Endometrial microvascular endothelial cells (primary cell): ENCODE data around the gene GALT. TPM values are rescaled to one million over a fixed set of nuclear protein-coding genes. Genes with fewer than 3 reads are reported as not detected.
"Not testable (repeated sequence)": the region's sequence is repeated elsewhere in the genome, so short reads cannot be mapped to it uniquely, and the experiment has no call there.

Experiments
- in situ Hi-C: cut with HindIII; loops from 2 replicates; pipeline ENCODE4 v1.10.0; 2017; ENCODE audit warnings: low sequenced_read_pairs, low pct_unique_long_range_greater_than_20kb; ENCODE audit errors: inconsistent ontology term
- total RNA-seq: library from RNA; depleted of rRNA; stranded (reverse); fragments of >200 nt; gene quantifications from one replicate; pipeline ENCODE4 v1.2.3, GENCODE V29; 2015; ENCODE audit errors: inconsistent ontology term

GALT gene
- total RNA-seq, 1 donor from 2014 or later, result 20.5 TPM

DNA sequence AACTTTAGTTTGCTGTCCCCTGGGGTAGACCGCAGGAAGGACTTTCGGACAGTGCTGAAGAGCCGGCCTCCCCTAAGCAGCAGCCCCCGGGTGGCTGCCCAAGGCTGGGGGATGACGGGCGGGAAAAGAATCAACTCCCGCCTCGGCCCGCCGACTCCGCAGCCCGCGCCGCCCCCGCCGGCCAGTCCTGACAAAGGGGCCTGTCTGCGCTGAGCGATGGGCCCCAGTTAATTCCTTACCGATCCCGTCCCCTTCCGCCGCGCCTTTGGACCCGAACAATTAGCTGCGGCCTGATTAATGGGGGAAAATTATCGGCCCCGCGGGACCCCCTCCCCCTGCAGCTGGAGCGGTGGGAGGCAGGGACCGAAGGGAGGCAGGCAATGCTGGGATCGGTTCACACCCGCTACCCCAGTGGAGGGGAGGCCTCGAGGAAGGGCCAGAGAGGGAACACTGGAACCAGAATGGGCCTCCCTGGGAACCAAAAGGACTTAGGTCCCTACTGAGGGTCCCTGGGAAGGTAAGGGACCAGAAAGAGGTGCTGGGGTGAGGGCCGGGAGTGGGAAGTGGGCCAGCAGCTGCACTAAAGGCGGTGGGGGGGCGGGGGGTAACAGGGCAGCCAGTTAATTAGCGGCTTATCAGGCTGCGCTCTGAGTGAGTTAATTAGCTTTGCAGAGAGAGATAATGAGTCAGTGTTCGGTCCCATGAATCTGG lies 21.8 kb upstream of the GALT start:
- in situ Hi-C loops, result no loop called here

DNA sequence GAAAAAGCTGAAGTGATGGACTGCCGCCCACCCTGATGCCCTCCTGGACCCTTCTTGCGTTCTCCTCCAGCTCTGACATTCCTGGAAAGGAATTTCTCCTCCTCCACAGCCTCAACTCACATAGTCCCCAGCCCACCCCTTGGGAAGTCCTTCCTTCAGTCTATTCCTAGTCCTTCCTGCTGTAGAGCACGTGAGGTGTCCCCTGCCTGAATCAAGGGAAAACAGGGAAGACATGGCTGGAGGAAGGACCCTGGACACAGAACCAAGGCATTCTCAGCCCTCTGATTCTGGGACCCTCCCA lies 21.3 kb upstream of the GALT start:
- in situ Hi-C loops, result no loop called here

DNA sequence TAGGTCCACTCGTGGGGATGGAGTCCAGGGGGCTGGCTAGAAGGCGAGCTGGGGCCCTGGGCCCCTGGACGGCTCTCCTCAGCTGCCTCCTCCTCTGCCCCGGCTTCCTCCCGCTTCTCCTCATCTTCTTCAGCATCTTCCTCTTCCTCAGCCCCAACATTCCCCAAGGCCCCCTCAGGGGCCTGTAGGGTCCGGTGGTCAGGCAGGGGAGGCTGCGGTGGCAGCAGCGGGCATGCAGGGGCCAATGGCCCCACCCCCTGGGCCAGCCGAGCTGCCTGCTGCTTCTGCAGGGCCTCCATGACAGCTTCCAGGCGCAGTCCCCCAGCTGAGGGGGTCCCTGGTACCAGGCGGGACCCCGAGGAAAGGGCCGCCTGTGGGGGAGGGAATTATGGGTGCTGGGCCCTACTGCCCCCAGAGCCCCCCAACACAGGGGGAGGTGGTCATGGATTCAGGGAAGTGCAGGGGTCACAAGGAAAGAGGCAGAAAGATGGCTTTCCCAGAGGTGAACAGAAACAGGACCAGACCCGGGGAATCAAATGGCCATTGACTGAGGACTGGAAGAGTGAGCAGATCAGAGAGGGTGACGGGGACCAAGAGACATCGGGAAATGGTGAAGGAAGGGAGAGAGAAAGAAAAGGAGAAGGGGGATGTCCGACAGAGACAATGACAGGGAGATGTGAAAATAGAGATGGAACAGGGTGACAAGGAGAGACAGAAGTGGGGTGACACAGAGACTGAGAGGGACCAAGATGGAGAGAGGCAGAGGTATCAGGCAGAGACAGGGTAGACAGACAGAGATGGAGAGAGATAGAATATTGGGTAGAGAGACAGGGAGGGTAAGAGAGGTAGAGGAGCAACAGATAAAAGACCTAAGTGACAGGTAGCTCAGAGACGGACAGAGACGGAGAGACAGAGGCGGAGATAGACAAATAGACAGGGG lies 18.5 kb upstream of the GALT start:
- in situ Hi-C loops, result no loop called here

GRCh38 chr9:34628656-34629490 lies 17.6 kb upstream of the GALT start, which contains the start of gene ARID3C:
Gene ARID3C, minus strand, starts transcription at chr9:34629066. Its CDS starts 1,052 bp downstream, at chr9:34628014.
- in situ Hi-C loops, result no loop called here

- in situ Hi-C loops, result no loop called here
Observed at GRCh38 chr9:34629491-34629808, 17.0 kb upstream of the GALT start.

DNA sequence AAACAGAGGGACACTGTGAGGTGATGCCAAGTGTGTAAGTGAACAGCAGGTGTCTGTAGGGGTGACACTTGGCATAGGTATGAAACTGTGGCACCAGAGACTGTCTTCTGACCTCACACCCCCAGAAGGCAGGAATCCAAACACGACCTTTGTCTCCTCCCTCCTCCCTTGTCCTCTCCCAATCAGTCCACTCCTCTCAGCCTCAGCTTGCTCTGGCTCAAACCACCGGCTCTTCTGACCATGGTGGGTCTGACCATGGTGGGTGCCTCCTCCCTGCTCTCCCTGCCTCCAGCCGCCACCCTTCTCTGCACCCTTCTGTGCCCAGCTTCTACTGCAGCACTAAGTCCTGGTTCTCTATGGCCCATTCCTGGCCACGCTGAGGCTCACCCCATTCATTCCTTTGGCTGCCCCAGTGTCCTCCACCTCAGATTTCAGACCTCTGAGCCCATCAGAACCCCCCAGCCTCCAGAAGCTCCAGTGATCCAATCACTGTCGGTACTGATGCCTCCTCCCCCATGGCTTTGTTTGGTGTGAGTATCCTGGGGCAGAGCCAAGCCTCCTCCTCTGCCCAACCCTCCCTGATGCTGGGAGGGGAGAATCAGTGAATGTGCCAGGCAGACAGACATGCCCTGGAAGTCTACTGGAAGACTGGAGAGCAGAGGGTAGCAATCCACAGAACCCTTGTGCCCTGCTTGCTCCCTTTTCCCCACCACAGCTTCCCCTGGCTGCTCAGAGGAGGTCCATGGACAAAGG lies 15.9 kb upstream of the GALT start:
- in situ Hi-C loops, result no loop called here

GRCh38 chr9:34633166-34633565 lies 13.3 kb upstream of the GALT start:
- in situ Hi-C loops, result no loop called here

- in situ Hi-C loops, result no loop called here
Observed at GRCh38 chr9:34633851-34634550, 12.5 kb upstream of the GALT start.

GRCh38 chr9:34634551-34635248 lies 11.8 kb upstream of the GALT start:
- in situ Hi-C loops, result no loop called here

DNA sequence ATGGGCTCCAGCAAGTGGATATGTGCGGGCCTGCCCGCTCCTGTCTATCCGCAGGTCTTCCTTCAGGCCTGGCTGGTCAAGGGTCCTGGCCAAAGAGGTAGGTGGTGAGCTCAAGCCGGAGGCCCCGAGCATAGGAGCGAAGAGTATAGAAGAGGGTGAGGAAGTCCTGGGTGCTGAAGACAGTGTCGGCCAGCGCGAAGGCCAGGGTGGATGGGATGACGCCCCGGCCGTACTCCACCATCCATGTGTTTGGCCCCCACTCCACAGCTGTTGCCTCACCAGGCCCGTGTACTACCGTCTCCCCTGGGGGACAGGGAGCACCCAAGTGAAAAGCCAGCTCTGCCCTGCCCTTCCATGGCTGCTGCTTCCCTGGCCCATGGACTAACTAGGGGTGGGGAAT lies 10.9 kb upstream of the GALT start:
- in situ Hi-C loops, result no loop called here

GRCh38 chr9:34636791-34637355 lies 9.6 kb upstream of the GALT start:
- in situ Hi-C loops, result no loop called here

- in situ Hi-C loops, result no loop called here
Observed at GRCh38 chr9:34637356-34638137, 8.9 kb upstream of the GALT start, which contains the start of gene SIGMAR1. Gene SIGMAR1, minus strand, starts transcription at chr9:34637787. Its CDS starts 90 bp downstream, at chr9:34637697.

- in situ Hi-C loops, result no loop called here
Observed at GRCh38 chr9:34638138-34638445, 8.4 kb upstream of the GALT start.

DNA sequence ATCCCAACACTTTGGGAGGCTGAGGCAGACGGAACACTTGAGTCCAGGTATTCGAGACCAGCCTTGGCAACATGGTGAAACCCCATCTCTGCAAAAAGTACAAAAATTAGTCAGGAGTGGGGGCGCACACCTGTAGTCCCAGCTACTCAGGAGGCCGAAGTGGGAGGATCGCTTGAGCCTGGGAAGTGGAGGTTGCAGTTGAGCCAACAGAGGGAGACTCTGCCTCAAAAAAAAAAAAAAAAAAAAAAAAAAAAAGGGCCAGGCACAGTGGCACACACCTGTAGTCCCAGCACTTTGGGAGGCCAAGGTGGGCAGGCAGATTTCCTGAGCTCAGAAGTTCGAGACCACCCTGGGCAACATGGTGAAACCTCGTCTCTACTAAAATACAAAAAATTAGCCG lies 7.2 kb upstream of the GALT start:
- in situ Hi-C loops, result not testable (repeated sequence)

- in situ Hi-C loops, result no loop called here
Observed at GRCh38 chr9:34642679-34643078, 3.8 kb upstream of the GALT start.

- in situ Hi-C loops, result no loop called here
Observed at GRCh38 chr9:34644766-34645314, 1.6 kb upstream of the GALT start.

DNA sequence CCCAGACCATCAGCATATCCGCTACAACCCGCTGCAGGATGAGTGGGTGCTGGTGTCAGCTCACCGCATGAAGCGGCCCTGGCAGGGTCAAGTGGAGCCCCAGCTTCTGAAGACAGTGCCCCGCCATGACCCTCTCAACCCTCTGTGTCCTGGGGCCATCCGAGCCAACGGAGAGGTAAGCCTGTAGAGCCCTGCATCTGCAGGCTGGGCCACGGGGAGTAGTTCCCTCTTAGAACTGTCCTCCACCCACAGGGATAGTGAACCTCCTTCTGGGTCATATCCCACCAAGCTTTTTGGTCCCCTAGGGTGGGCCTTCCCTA lies 569 bp downstream of the GALT start:
- in situ Hi-C loops, result no loop called here
